ENCODE data around the gene CLDN5. TPM values are rescaled to one million over a fixed set of nuclear protein-coding genes. Genes with fewer than 3 reads are reported as not detected.

CLDN5 gene
- total and polyA plus RNA-seq, 2 of the 4 experiments (the other 2 are of a cell fraction): 0.18 to 0.21 TPM

DNA sequence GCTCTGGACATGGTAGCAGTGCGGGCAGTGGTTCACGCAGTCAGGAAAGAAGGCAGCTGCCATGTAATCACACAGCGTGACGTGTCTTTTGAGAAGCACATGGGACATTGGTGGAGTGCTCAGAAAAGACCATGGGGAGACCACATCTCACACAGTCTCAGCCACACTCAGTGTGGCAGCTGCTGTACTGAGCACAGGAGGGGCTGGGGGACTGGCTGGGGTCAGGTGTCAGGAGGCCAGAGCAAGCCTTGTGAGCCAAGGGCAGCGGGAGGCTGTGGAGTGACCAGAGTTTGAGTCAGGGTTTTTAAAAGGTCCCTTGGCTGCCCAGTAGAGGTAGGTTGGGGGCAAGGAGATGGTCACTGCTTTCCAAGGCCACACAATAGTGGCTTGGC is 18.5 kb downstream of the CLDN5 start:
- CTCF ChIA-PET: no interaction called here

More for the DNA sequence above, 18.5 kb downstream of the CLDN5 start:
- Histone ChIP-seq H3K9ac (ENCODE audit: low read depth, low read length) (no peak overlapping the region), H2BK120ac (ENCODE audit: low read depth, low read length) (no peak overlapping the region), H3K14ac (replicated peaks; ENCODE audit: low read depth, low read length) (no peak overlapping the region), H4K20me1 (ENCODE audit: insufficient read depth, low read length) (no peaks in the 10 kb centered on the region; the same call in 1 of the 2 replicates), H2BK5ac (ENCODE audit: low read depth, low read length, poor library complexity, severe bottlenecking) (no peak overlapping the region), H2AK9ac (replicated peaks; ENCODE audit: low read depth, low read length, poor library complexity) (no peak overlapping the region), H3K9me3 (ENCODE audit: control insufficient read depth, insufficient read depth, low read length) (no peaks in the 10 kb centered on the region), H3K4me3 (ENCODE audit: insufficient read depth, low read depth, low read length) (no peak overlapping the region), H3K4ac (ENCODE audit: low read depth, low read length) (no peak overlapping the region), H2BK20ac (ENCODE audit: low read depth, low read length) (no peak overlapping the region), H3K9me1 (ENCODE audit: insufficient read depth, low read length) (no peaks in the 10 kb centered on the region), H4K5ac (ENCODE audit: low read depth, low read length) (no peak overlapping the region), H3K27me3 (ENCODE audit: control insufficient read depth, insufficient read depth, low read length) (no peaks in the 10 kb centered on the region), H3K4me2 (ENCODE audit: low read depth, low read length) (no peak overlapping the region), H4K8ac (ENCODE audit: low read depth in 2 of 2, low read length in 2 of 2) (no peak overlapping the region), H2AK5ac (ENCODE audit: low read depth, low read length) (no peak overlapping the region), H4K91ac (ENCODE audit: insufficient read depth, low read depth, low read length) (no peak overlapping the region), H2BK15ac (ENCODE audit: low read depth, low read length) (no peak overlapping the region), H2AFZ (replicated peaks; ENCODE audit: low read length, poor library complexity) (no peak overlapping the region), H3K4me1 (ENCODE audit: control insufficient read depth, insufficient read depth, low read length) (no peaks in the 10 kb centered on the region), H3K56ac (ENCODE audit: extremely low read depth, insufficient read depth, low read length) (no peak overlapping the region), H3K79me1 (ENCODE audit: low read depth in 1 of 2, low read length in 2 of 2) (no peaks in the 10 kb centered on the region), H3K36me3 (ENCODE audit: control insufficient read depth, insufficient read depth, low read length) (peaks cover 2% of the 10 kb centered on the region; the same call in 1 of the 2 replicates), H3K18ac (ENCODE audit: low read depth, low read length) (no peak overlapping the region), H3K23ac (ENCODE audit: low read depth, low read length) (no peak overlapping the region), H3K27ac (ENCODE audit: insufficient read depth, low read length) (no peak overlapping the region)
- WGBS, 2 experiments (ENCODE audit: extremely low coverage in 2 of 2, insufficient read length in 1 of 2): no CpG with 5 or more reads among the region's 5 CpGs
- ATAC-seq (ENCODE audit: low read depth): no peak
- DNase-seq: no peak
- POLR2A ChIA-PET (ENCODE audit: unreplicated experiment): no interaction called here
- dilution Hi-C loops (cut with HindIII; ENCODE audit: low sequenced_read_pairs, unreplicated experiment) (no loop called here), in situ Hi-C loops (cut with MboI; ENCODE audit: low sequenced_read_pairs) (no loop called here), intact Hi-C loops (cut with micrococcal nuclease) (no loop called here)
- BruUV-seq (replicated peaks): no TSS peak
- TF ChIP-seq MXI1 (IDR thresholded peaks at IDR 0.05; ENCODE audit: borderline replicate concordance, low read depth, low read length) (no peak), MAZ (IDR thresholded peaks at IDR 0.05; ENCODE audit: borderline replicate concordance, low read depth, low read length) (no peak), RAD21 (IDR thresholded peaks at IDR 0.05; ENCODE audit: low read length) (no peak), RFX5 (IDR thresholded peaks at IDR 0.05; ENCODE audit: low read depth, low read length) (no peak), USF2 (IDR thresholded peaks at IDR 0.05; ENCODE audit: low read depth, low read length) (no peak), CEBPB (IDR thresholded peaks at IDR 0.05; ENCODE audit: low read depth, low read length) (no peak), SMC3 (IDR thresholded peaks at IDR 0.05; ENCODE audit: low read depth, low read length) (no peak), NFE2L2 (IDR thresholded peaks at IDR 0.05; ENCODE audit: low read depth, low read length) (no peak), RCOR1 (IDR thresholded peaks at IDR 0.05; ENCODE audit: insufficient replicate concordance, low read length) (no peak), POLR2A (IDR thresholded peaks at IDR 0.05; ENCODE audit: low read depth, low read length) (no peak), FOS (IDR thresholded peaks at IDR 0.05; ENCODE audit: low read depth, low read length) (no peak), BHLHE40 (IDR thresholded peaks at IDR 0.05; ENCODE audit: low read depth, low read length) (no peak), MAFK (IDR thresholded peaks at IDR 0.05; ENCODE audit: low read depth, low read length) (no peak), CHD1 (IDR thresholded peaks at IDR 0.05; ENCODE audit: low read depth, low read length) (no peak)
- TF ChIP-seq, protein P1, sequence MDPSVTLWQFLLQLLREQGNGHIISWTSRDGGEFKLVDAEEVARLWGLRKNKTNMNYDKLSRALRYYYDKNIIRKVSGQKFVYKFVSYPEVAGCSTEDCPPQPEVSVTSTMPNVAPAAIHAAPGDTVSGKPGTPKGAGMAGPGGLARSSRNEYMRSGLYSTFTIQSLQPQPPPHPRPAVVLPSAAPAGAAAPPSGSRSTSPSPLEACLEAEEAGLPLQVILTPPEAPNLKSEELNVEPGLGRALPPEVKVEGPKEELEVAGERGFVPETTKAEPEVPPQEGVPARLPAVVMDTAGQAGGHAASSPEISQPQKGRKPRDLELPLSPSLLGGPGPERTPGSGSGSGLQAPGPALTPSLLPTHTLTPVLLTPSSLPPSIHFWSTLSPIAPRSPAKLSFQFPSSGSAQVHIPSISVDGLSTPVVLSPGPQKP (IDR thresholded peaks at IDR 0.05; ENCODE audit: borderline replicate concordance, low read depth, low read length): no peak
- TF ChIP-seq, protein P2, sequence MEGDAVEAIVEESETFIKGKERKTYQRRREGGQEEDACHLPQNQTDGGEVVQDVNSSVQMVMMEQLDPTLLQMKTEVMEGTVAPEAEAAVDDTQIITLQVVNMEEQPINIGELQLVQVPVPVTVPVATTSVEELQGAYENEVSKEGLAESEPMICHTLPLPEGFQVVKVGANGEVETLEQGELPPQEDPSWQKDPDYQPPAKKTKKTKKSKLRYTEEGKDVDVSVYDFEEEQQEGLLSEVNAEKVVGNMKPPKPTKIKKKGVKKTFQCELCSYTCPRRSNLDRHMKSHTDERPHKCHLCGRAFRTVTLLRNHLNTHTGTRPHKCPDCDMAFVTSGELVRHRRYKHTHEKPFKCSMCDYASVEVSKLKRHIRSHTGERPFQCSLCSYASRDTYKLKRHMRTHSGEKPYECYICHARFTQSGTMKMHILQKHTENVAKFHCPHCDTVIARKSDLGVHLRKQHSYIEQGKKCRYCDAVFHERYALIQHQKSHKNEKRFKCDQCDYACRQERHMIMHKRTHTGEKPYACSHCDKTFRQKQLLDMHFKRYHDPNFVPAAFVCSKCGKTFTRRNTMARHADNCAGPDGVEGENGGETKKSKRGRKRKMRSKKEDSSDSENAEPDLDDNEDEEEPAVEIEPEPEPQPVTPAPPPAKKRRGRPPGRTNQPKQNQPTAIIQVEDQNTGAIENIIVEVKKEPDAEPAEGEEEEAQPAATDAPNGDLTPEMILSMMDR (conservative IDR thresholded peaks at IDR 0.05; ENCODE audit: low read depth, low read length): no peak
